Lower leg skin (tissue), 4 donors: Measurements from ENCODE around the gene CREB1. TPM values are rescaled to one million over a fixed set of nuclear protein-coding genes. Genes with fewer than 3 reads are reported as not detected.
"Not testable (repeated sequence)": the region's sequence is repeated elsewhere in the genome, so short reads cannot be mapped to it uniquely, and the experiment has no call there.

Experiments
- DNase-seq, 2 donors: peaks; one replicate each; pipeline ENCODE4 v3.0.0-alpha.2; 2019; ENCODE audit warnings: low spot score in 2 of 2
- H3K4me3 ChIP-seq: fragments of 200-600 bp; sonication (generic); 2 replicates; pipeline ENCODE4 v1.5.1; 2017; ENCODE audit warnings: mild to moderate bottlenecking, low read depth; ENCODE audit not compliant: poor library complexity, severe bottlenecking
- CTCF ChIP-seq, 3 donors: fragments of 450-650 bp; IDR thresholded peaks; one replicate each; pipeline ENCODE4 v1.5.1; 2016; ENCODE audit warnings: antibody characterized with exemption in 3 of 3, mild to moderate bottlenecking in 3 of 3, moderate library complexity in 2 of 3
- POLR2A ChIP-seq, 2 donors: fragments of 450-650 bp; IDR thresholded peaks; one replicate each; pipeline ENCODE4 v1.6.1; 2016 to 2017; ENCODE audit warnings: antibody characterized with exemption in 2 of 2, mild to moderate bottlenecking in 1 of 2, moderate library complexity in 1 of 2
- WGBS, 2 donors: methylation state at CpG; one replicate each; pipeline ENCODE4 v1.1.5; 2018; 5-methylcytosine and 5-hydroxymethylcytosine counted together
- intact Hi-C: fragments of 100-400 bp; cut with DNase I; formaldehyde crosslinking; loops from one replicate; pipeline ENCODE4 v1.15.0; 2023; ENCODE audit warnings: low total_unique reads
- total RNA-seq, 4 donors: library from RNA; depleted of rRNA; stranded (reverse); fragments of >200 nt; gene quantifications; one replicate each; pipeline ENCODE4 v1.1.0, GENCODE V29; 2016

The CREB1 gene
- total RNA-seq, 4 donors from 2014 or later, result 31.9 to 73.0 (median 46.9) TPM

DNA sequence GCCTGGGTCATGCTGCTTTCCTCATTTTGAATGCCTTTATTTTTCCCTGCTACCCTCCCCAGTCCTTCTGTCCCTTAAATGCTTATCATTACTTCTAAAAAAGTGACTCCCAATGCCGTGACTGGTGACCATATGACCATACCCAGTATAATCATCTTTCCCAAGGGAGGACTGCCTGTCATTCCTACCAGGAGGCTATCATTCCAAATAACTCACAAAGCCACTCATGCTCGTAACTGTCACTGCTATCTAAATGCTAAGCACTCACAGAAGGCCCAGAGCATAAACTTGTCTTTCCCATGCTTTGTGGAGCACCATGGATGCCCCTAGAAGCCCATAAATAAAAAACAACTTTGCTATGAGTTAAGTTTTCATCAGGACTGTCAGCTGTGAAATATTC is 38.7 kb upstream of the CREB1 start:
- no peak for DNase-seq
- 77 to 79% methylated on average over 2 of the region's 2 CpGs for WGBS, 2 donors
- TF ChIP-seq POLR2A (IDR thresholded peaks at IDR 0.05), result no peak
- TF ChIP-seq CTCF (IDR thresholded peaks at IDR 0.05), result no peak
- intact Hi-C loops, result no loop called here
- H3K4me3 ChIP-seq, result no peak overlapping the region

DNA sequence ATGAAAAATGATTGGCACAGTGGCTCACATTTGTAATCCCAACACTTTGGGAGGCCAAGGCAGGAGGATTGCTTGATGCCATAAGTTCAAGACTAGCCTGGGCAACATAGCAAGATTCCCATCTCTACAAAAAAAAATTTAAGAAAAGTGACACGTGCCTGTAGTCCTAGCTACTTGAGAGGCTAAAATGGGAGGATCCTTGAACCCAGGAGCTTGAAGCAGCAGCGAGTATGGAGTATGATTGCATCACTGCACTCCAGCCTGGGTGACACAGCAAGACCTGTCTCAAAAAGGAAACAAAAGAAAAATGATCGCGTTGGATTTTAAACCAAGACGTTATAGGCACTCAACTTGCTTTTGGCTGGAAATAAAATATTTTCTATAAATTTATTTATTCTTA is 37.8 kb upstream of the CREB1 start:
- intact Hi-C loops, result no loop called here
- 82 to 85% methylated on average over 5 of the region's 5 CpGs for WGBS, 2 donors
- no peak for DNase-seq
- TF ChIP-seq CTCF (IDR thresholded peaks at IDR 0.05) (no peak), POLR2A (IDR thresholded peaks at IDR 0.05) (no peak)
- no peak overlapping the region for H3K4me3 ChIP-seq

DNA sequence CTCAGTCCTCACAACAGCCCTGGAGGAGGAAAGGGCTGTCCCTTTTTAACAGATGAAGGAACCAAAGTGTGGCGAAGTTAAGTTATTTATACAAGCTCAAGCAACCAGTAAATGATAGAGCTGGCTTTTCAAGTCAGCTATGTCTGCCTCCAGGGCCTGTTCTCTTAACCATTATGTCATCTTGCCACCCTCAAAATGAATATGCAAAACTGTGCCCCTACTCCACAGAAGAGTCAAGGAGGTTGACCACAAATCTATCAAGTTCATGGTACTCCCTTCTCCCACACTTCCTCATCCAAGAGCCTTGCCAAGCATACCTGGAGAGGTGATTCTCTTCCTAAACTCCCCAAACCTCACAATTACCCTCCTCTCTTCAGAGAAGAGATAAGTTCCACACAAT is 37.3 kb upstream of the CREB1 start:
- TF ChIP-seq POLR2A (IDR thresholded peaks at IDR 0.05) (no peak), CTCF (IDR thresholded peaks at IDR 0.05) (no peak)
- no peak for DNase-seq
- intact Hi-C loops, result no loop called here
- WGBS, 2 donors, result 30 to 45% methylated on average over 1 of the region's 1 CpG
- H3K4me3 ChIP-seq, result no peak overlapping the region

DNA sequence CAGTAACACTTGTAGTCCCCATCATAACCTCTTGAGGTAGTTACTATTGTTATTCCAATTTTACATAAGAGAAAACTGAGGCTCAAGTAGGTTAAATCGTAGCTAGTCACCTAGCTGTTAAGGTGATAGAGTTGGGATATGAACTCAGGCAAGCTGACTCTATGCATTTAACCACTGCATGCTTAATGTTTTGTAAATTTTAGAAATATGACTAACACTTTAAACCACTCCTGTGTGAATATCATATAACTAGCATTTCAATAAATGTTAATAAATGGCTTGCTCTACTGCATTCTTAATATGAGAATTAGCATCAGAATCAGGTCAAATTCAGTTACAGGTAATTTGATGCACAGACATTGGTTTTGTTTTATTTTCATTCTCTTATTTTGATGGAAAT is 35.6 kb upstream of the CREB1 start:
- intact Hi-C loops, result no loop called here
- TF ChIP-seq CTCF (IDR thresholded peaks at IDR 0.05) (no peak), POLR2A (IDR thresholded peaks at IDR 0.05) (no peak)
- no peak overlapping the region for H3K4me3 ChIP-seq
- no peak for DNase-seq
- 86 to 94% methylated on average over 1 of the region's 1 CpG for WGBS, 2 donors

- H3K4me3 ChIP-seq, DNase-seq, intact Hi-C loops: not testable (repeated sequence)
- WGBS, 2 donors, result 92 to 95% methylated on average over 12 of the region's 12 CpGs
Observed at GRCh38 chr2:207496936-207497335, 32.8 kb upstream of the CREB1 start.

GRCh38 chr2:207497596-207497995 is 32.2 kb upstream of the CREB1 start:
- 80 to 89% methylated on average over 1 of the region's 1 CpG for WGBS, 2 donors
- intact Hi-C loops, result no loop called here
- DNase-seq, result no peak
- no peak overlapping the region for H3K4me3 ChIP-seq
- TF ChIP-seq POLR2A (IDR thresholded peaks at IDR 0.05), result no peak
- no peak for TF ChIP-seq CTCF (IDR thresholded peaks at IDR 0.05)
